Ramos (cell line): ENCODE data around the gene CDC34.

Experiments
- in situ Hi-C: fragments of 300-500 bp; cut with MboI; formaldehyde crosslinking; loops from one replicate; pipeline ENCODE4 v1.14.3; 2022; ENCODE audit warnings: low sequenced_read_pairs; ENCODE audit not compliant: unreplicated experiment

The CDC34 gene

DNA sequence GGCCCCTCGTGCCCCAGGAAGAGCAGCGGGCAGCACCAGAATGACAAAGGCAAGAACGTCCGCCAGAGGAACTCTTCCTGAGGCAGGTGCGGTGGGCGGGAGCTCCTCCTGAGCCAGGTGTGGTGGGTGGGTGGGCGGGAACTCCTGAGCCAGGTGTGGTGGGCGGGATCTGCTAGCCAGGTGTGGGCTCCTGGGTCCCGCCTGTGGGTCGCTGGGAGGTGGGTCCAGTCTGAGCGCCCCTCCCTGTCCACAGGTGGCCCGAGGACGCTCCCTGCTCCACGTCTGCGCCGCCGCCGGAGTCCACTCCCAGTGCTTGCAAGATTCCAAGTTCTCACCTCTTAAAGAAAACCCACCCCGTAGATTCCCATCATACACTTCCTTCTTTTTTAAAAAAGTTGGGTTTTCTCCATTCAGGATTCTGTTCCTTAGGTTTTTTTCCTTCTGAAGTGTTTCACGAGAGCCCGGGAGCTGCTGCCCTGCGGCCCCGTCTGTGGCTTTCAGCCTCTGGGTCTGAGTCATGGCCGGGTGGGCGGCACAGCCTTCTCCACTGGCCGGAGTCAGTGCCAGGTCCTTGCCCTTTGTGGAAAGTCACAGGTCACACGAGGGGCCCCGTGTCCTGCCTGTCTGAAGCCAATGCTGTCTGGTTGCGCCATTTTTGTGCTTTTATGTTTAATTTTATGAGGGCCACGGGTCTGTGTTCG, 51.1 kb downstream of the CDC34 start:
- in situ Hi-C loops, result loop anchor here (10.0 kb wide), 1 partner anchor 152 kb away; no protein-coding TSS in a partner anchor

DNA sequence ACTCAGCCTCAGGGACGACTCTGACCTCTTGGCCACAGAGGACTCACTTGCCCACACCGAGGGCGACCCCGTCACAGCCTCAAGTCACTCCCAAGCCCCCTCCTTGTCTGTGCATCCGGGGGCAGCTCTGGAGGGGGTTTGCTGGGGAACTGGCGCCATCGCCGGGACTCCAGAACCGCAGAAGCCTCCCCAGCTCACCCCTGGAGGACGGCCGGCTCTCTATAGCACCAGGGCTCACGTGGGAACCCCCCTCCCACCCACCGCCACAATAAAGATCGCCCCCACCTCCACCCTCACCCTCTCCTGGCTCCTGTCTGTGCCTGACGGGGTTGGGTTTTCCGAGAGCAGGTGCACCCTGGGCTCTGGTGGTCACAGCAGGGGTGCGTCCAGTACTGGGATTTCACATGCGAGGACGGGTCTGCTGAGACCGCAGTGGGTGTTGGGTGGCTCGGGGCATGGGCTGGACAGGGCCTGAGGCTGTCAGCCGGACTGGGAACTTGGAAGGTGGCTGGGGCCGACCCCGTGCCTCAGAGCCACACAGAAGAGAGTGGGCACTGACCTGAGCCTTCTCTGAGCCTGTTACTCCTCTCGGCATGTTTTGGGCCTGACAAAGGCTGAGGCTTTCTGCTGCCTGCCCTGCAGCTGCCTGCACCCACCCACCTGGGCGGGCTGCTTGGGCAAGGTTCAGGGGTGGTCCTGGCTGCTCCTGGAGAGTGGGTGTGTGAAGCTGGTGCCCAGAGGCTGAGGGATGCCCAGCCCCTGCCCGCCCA, 51.8 kb downstream of the CDC34 start:
- in situ Hi-C loops, result loop anchor here (10.0 kb wide), 1 partner anchor 151 kb away; no protein-coding TSS in a partner anchor

DNA sequence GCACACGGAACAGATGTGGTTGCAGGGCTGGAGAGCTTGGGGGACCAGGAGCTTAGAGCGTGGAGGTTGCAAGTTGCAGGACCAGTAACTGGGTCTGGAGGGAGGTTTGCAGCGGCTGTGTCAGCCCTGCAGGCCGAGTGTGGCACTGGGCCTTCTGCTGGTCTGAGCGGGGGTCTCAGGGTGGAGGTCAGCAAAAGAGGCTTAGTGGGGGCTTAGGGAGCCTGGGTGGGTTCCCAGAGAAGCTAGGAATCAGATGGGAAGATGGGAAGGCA, 52.3 kb downstream of the CDC34 start:
- in situ Hi-C loops, result loop anchor here (10.0 kb wide), 1 partner anchor 151 kb away; no protein-coding TSS in a partner anchor

DNA sequence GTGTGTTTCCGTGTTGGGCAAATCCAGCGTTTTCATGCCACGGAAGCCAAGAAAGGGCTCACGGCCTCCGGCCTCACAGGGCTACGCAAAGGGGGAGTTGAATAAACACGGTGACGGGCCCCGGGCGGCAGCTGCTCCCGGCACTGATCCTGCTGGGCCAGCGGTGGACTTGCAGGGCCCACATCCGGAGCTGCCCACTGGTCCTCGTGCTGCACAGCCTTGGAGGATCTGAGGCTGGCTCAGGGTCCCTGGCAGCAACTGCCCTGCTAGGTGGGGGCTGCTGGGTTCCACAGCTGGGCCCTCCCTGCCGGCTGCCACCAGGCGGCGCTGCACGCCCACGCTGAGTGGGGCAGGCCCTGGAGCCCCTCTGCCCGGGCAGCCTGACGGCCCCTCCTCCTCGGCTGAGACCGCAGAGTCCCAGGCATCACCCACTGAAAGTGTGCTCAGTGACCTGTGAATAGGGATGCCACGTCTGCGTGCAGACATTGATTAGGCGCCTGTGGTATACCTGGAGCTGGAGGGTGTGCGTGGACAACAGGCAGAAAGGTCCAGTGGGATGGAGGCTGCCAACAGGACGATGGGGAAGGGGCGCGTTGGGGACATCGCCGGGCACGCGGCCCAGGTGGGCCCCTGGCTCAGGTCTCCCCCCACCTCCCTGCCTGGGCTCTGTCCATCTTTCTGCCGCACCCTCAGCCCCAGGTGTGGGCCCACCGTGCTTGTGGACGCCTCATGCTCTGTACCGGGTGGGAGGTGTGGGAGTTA, 52.9 kb downstream of the CDC34 start:
- in situ Hi-C loops, result loop anchor here (10.0 kb wide), 1 partner anchor 150 kb away; no protein-coding TSS in a partner anchor

DNA sequence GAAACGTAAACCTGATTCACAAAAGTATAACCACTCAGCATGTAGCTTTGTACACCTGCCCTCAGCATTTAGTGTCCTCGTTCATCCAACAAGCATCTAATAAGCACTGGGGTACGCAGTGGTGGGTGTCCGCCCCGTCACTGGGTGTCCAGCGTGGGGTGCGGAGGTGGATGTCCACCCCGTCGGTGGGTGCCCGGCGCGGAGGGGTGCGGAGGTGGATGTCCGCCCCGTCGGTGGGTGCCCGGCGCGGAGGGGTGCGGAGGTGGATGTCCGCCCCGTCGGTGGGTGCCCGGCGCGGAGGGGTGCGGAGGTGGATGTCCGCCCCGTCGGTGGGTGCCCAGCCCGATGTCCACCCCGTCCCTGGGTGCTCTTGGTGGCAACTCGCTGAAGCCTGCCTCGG, 53.6 kb downstream of the CDC34 start:
- in situ Hi-C loops, result loop anchor here (10.0 kb wide), 1 partner anchor 150 kb away; no protein-coding TSS in a partner anchor

DNA sequence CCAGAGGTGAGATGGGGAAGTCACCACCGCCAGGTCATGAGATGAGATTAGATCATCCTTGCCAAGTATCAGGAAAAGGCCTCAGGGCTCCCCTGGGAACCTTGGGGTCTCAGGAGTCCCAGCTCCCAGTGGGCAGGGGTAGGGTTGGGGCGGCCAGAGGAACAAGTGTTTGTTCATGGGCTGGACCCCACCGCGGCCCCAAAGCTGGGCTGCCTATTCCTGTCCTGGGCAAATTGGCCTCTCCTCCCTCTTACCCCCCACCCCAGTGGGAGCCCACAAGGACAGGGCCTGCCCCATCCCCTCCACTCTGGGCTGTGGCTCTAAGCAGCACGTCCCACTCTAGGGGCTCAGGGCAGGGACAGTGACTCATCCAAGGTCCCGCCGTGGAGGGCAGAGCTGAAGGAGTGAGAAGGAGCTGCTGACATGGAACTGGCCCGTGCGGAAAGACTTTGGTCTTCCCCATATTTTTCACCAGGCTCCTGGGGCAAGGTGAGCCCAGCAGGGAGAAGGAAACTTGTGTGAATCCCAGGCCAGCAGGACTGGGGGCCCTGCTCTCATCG, 54.1 kb downstream of the CDC34 start:
- in situ Hi-C loops, result loop anchor here (10.0 kb wide), 1 partner anchor 149 kb away; no protein-coding TSS in a partner anchor

DNA sequence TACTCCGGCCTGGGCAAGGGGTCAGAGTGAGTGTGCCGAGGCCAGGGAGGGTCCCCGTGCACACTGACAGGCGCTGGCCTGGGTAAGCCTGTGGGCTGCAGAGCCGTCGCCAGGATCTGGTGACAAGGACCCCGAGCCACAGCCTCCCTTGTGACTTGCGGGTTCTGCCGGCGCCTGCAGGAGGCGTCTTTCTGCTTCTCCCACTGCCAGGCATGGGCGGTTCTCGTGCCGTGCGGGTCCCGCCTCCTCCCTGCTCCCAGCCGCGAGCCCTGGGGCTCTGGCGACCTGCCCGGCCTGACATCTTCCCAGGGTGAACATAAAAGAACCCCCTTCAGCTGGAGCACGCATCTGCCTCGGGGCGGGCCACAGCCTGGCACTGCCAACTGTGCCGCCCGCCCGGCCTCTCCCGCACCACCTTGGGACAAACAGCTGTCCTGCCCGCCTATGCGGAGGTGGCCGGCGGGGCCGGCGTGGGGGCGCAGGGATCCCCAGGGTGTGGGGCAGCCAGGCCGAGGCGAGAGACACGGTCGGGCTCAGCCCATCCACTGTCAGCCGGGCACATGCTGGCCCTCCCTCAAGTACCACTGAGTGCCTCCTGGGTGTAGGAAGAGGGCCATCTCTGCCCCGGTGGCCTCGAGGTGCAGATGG, 56.7 kb downstream of the CDC34 start:
- in situ Hi-C loops, result loop anchor here (10.0 kb wide), 1 partner anchor 147 kb away; no protein-coding TSS in a partner anchor

DNA sequence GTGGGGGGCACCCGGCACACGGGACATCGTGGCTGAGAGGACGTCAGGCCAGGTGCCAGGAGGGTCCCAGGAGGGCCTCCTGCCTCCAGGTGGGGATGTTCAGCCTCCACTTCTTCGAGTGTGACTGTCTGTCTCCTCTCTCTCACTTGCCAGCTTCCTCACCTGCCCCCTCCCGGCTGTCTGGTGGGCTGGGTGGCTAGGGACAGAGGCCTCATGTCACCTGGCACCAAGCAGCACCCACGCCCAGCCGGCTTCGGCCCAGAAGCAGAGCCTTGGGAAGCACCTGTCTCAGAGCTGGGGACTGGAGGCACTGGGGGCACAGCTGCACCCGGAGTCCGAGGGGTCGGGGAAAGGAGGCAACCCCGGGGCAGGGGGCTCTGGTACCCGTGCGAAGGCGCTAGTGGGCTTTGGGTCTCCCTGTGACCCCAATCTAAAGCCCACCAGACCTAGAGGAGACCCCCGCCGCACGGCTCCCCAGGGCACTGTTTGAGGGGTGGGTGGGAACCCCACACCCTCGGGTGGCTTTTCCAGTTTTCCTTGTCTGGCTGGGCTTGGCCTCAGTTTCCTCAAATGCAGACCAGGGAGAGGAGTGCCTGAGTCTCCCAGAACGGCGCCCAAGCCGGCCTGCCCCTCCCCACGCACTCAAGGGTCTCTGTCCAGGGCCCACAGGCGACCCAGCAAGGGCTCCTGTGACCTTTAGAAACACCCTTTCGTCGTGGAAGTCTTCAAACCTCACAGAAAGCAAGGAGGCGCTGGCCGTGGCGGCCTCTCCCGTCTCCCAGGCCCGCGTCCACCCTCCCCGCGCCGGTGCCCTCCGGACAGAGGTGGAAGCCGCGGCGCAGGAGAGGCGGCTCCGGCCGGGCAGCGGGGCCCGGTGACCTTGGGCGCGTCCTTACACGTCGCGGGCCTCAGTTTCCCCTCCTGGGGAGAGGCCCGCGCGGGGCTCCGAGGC, 57.5 kb downstream of the CDC34 start:
- in situ Hi-C loops, result loop anchor here (10.0 kb wide), 1 partner anchor 146 kb away; no protein-coding TSS in a partner anchor

DNA sequence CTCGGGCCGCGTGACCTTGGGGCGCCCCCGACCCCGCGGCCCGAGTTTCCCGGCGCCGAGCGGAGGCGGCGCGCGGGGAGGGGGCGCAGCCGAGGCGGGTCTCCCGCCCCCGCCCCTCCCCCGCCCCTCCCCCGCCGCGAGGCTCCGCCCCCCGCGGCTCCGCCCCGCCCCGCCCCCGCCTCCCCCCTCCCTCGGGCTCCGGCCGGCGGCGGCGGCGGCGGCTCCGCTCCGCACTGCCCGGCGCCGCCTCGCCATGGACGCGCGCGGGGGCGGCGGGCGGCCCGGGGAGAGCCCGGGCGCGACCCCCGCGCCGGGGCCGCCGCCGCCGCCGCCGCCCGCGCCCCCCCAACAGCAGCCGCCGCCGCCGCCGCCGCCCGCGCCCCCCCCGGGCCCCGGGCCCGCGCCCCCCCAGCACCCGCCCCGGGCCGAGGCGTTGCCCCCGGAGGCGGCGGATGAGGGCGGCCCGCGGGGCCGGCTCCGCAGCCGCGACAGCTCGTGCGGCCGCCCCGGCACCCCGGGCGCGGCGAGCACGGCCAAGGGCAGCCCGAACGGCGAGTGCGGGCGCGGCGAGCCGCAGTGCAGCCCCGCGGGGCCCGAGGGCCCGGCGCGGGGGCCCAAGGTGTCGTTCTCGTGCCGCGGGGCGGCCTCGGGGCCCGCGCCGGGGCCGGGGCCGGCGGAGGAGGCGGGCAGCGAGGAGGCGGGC, 58.3 kb downstream of the CDC34 start, which contains the start of gene HCN2:
Gene HCN2, plus strand, starts transcription at position 189 of the 703 bp plus-strand sequence. Its CDS starts 65 bp downstream, at position 254.
- in situ Hi-C loops, result loop anchor here (10.0 kb wide), 1 partner anchor 145 kb away; no protein-coding TSS in a partner anchor

DNA sequence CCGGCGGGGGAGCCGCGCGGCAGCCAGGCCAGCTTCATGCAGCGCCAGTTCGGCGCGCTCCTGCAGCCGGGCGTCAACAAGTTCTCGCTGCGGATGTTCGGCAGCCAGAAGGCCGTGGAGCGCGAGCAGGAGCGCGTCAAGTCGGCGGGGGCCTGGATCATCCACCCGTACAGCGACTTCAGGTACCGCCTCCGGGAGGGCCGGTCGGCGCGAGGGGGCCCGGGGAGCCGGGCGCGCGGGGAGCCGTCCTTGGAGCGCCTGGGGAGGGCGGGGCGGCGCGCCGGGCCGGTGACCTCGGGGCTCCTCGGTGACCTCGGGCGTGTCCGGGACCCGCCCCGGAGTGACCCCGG, 58.8 kb downstream of the CDC34 start:
- in situ Hi-C loops, result no loop called here

DNA sequence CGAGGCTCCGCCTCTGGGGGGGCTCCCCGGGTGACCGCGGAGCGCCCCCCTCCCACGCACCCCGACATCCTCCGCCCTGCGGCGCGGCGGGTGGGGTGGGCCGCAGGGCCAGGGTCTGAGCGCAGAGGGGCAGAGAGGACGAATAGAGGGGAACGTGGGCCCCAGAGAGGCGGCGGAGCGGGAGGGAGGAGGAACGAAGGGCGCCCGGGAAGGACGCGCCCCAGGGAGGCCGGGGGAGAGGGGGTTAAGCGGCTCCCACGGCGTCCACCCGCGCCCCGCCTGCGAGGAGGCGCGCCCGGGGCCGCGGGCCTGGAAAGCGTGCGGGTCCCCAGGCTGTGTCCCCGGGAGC, 59.2 kb downstream of the CDC34 start:
- in situ Hi-C loops, result no loop called here

DNA sequence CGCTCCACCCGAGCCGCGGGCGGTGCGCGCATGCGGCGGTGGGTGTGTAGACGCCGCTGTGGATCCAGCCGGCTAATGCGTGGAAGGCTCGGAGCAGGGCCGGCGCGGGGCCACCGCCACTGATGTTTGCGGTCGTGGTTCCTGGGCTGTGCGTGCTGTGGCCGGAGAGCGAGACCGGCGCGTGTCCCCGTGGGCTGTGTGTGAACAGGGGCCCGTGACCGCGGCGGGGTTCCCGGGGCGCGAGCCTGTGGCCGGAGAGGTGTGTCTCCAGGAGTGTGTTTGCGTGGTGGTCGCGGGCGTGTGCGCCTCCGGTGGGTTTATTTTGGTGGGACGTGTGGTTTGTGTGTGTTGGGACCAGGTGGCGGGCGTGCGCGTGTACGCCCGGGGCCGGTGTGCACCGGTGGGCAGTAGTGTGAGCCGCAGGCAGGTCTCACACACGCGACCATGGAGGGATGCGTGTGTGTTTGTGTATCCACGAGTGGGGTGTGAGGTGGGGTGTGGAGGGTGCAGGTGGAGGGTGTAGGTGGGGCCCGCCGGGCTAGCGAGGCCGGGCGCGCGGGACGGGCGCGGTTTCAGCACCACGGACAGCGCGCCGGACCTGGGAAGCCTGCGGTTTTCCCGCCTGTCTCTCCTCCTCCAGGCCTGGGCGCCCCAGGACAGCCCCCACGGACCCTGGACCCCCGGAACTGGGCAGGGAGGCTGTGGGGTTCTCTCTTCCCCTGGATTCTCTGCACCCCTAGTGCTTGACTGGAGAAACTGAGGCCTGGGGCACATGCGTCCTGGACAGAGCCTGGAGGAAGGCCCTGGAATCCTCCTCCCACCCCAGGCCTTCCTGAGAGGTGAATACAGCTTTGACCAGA, 59.8 kb downstream of the CDC34 start:
- in situ Hi-C loops, result no loop called here
